Measurements from ENCODE around the gene SMS.

The SMS gene

DNA sequence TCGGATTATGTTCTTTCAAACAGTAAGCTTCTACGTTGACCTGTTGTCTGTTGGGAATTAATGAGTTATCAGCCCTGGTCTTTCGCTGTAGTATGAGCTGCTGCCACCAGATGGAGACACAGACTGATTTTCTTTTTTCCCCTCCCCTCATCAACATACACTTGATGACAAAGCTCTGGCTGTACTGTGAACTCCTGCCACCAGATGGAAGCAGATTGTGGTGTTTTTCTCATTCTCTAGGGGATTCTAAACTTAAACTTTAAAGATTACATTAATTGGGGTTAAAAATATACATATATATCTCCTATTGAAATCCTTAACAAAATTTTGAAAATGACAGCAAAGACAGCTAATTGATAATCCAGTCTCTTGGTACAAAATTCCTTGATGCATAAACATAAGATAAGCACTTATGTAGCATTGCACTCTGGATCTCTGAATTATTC is 44.8 kb downstream of the SMS start:
- peak; percentile 55 to 79 for DNase-seq

GRCh38 chrX:21986596-21986995 is 46.1 kb downstream of the SMS start:
- DNase-seq = no peak

DNA sequence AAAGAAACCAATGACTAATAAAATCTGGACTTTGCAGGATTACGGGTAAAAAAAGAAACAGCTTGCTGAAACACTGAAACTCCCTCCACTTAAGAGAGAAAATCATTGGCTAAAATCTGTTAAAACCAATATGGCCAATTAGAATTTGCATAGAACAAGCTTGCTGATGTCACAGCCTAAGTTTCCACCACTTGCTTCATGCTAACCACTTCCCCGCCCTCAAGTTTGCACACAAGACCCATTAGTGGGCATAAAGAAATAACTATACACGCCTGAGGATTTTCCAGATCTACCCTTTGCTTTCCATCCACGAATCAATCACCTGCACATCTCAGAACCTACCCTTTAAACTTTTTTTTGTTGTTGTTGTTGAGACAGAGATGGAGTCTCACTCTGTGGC is 48.9 kb downstream of the SMS start:
- no peak for DNase-seq

DNA sequence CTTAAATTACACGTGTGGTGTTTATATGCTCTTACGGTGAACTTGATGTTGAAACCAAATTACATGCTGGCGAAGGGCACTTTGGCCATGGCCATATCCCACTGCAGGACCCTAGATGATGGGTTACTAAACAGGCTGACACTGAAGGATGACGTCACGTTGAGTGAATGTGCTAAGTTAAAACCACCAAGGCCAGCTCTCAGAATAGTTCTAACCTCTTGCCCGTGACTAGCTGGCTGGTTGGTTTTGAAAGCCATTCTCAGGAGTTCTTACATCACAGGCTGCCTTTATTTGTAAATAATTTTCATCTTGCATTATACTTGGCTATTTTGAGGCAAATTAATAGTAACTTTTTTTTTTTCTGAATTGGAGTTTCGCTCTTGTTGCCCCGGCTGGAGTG is 50.3 kb downstream of the SMS start:
- DNase-seq = no peak

GRCh38 chrX:21991504-21991903 is 51.0 kb downstream of the SMS start:
- no peak for DNase-seq

GRCh38 chrX:21993265-21993664 is 52.8 kb downstream of the SMS start:
- DNase-seq = no peak

- DNase-seq = no peak
Observed at GRCh38 chrX:21996872-21997455, 56.5 kb downstream of the SMS start.

DNA sequence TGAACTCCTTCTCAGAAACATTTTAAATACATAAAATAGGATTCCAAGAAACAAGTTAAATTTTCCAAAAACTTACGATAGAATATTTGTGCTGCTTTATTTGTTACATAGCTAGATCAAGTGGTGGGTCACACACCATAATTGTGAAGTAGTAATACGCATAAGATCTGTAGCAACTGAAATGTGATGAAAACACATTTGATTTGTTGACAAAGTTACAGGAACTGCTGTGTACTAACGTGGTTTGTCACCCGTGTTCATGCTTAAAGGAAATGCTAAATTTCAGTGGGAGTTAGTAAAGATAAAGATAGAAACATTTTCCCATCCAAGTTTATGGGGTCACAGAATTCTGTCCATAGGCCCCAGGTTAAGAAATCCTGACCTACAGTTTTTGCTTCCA is 57.5 kb downstream of the SMS start:
- DNase-seq = no peak

DNA sequence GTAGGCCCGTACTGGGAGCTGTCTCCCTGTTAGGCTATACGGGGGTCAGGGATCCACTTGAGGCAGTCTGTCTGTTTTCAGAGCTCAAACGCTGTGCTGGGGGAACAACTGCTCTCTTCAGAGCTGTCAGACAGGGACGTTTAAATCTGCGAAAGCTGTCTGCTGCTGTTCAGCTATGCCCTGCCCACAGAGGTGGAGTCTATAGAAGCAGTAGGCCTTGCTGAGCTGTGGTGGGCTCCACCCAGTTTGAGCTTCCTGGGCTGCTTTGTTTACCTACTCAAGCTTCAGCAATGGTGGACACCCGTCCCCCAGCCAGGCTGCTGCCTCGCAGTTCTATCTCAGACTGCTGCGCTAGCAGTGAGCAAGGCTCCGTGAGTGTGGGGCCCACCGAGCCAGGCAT is 64.4 kb downstream of the SMS start:
- DNase-seq = no peak

DNA sequence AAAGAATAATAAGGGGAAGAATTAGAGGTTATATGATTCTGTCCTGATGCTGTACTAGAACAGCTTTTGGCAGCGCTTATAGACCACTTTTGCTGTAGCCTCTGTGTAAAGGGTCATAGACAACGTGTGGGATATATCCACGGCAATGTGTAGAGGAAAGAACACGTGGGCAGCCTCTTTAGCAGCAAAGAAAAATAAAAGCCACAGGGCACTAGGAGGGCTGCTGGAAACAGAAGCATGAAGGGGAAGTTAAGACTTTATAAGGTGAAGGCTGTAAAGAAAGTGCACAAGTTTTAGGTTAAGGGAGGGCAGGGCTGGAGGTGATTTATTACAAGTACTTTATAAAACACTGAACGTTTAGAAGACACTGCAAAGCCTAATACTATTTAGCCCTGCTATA is 71.5 kb downstream of the SMS start:
- no peak for DNase-seq

DNA sequence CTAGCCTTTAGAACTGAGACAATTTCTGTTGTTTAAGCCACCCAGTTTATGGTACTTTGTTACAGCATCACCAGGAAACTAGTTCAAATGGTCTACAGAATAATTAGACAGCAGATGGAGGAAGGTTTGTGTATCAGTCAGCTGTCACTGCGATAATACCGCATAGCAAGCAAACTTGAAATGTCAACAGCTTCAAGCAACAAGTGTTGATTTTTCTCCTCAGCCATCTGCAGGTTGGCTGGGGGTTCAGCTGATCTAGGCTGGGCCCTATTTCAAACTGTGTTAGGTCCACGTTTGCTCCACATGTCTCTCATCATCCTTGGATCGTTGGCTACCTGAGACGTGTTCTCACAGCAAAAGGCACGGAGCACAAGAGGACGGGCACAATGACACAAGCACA is 72.4 kb downstream of the SMS start:
- no peak for DNase-seq

DNA sequence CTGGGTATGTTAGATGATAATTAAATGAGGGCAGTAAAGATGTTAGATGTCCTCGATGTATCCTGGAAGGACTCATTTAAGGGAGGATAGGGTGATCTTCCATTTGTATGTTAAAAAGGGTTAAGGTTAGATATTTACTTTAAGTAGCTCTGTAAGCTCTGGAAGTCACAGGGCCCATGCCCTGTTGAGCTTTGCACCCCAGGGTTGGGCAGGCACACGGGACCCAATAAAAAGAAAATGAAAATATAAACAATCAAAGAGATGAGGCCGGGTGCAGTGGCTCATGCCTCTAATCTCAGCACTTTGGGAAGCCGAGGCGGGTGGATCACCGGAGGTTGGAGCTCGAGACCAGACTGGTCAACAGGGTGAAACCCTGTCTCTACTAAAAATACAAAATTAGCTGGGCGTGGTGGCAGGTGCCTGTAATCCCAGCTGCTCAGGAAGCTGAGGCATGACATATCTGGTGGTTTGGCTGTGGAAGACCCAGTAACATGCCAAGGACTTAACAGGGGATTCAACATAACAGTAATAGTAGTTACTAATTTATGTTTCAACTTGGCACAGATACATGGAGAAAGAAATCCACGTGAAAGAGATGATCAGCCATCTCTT is 74.7 kb downstream of the SMS start:
- DNase-seq = no peak

DNA sequence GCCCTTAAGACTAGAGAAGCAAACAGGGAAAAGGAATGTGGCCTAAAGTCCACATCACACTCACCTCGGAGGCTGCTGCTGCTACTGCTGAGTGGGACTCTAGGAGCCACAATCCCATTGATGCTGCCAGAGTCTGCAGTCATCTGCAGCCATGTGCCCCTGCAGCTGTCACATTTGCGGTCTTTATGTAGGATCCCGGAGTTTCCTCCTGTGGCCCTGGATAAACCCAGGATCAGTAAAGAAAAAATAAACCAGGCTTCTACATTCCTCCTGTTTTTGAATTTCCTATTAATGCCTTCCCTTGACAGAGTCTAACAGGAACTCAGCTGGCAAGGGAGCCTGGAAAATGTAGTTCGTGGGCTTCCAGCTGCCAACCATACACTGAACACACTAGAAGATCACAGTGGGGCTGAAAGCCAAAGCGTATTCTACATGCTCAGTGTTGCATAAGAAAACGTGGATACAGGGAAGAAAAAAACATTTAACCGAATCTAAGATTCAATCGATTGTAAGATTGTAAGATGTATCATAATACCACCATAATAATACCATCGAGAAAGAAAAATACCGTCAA is 81.3 kb downstream of the SMS start:
- peak in 1 of 2 experiments; percentile 55 for DNase-seq

- no peak for DNase-seq
Observed at GRCh38 chrX:22024577-22024976, 84.1 kb downstream of the SMS start.

DNA sequence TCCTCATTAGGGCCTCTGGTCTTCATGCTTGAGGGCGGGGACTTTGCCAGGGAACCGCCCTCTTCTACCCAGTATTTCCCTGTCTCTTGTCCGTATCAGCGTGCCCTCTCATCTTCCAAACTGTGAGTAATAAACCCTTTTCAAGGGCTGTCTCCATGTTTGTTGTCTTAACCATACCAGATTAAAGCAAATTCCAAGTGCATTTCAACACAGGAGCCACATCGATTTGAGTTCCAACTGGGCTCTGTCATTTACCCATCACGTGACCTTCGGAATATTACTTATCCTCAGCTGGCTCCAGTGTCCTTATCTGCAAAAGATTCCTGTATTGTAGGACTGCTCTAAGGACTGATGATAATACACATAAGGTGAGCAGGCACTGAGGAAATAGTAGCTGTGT is 85.2 kb downstream of the SMS start:
- no peak for DNase-seq

GRCh38 chrX:22026731-22027130 is 86.2 kb downstream of the SMS start:
- DNase-seq = no peak

DNA sequence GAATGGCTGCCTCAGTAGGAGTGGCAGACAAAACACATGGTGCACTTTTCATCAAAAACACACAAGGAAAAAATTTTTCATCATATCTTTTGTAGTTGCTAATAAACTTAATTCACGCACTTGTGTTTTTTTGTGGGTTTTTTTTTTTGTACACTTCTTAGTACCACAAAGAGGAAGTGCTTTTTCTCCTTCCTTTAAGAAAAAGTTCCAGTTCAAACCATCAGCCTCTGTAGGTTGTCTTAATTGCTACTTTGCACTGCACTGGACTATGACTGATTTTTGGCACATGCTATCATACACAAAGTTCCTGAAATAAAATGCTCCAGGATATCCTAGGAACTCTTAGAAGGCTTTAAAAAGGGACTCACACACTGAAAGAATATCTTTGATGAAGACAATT is 91.6 kb downstream of the SMS start, which contains the start of gene PHEX:
Gene PHEX (plus strand): TSS at position 242 of the 400 bp plus-strand sequence. CDS start 681 bp downstream, outside the sequence.
- no peak for DNase-seq

GRCh38 chrX:22032506-22032905 is 92.0 kb downstream of the SMS start:
- DNase-seq = no peak

GRCh38 chrX:22033818-22034217 is 93.3 kb downstream of the SMS start:
- no peak for DNase-seq

DNA sequence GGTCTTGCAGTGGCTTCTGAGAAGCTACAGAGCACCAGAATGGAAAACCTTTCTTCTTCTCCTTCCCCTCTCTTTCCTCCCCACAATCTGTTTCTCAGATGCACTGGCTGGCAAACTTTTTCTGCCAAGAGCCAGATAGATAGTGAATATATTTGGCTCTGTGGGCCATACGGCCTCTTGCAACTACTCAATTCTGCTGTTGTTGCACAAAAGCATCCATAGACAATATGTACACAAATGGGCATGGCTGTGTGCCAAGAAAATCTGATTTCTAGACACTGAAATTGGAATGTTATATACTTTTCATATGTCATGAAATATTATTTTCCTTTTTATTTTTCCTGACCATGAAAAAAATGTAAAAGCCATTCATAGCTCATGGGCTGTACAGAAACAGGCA is 94.7 kb downstream of the SMS start:
- DNase-seq = peak in 1 of 2 experiments; percentile 69

- no peak for DNase-seq
Observed at GRCh38 chrX:22037225-22037624, 96.7 kb downstream of the SMS start.

DNA sequence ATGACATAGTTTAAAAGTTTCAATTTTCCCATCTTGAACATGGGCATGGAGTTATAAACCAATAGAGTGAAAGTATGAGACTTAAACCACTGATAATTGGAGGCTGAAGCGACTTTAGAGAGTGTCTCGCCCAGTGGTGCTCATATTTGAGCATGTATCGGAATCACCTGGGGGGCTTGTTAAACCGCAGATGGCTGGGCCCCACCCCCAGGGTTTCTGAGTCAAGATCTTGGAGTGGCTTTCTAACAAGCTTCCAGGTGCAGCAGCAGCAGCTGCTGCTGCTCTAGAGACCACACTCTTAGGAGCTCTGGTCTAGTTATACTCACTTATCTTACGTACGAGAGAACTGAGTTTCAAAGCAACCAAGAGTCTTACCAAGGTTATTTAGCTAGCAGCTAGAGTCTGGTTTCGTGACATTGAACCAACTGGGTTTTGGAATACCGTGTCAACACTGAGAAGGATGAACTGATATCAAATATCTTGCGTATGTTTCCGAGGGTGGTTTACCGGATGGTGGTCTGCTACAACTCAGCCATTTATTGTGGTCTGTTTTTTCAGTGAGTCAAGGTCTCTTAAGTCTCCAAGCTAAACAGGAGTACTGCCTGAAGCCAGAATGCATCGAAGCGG is 97.5 kb downstream of the SMS start:
- peak in 1 of 2 experiments; percentile 34 for DNase-seq

- no peak for DNase-seq
Observed at GRCh38 chrX:22039541-22039940, 99.0 kb downstream of the SMS start.

DNA sequence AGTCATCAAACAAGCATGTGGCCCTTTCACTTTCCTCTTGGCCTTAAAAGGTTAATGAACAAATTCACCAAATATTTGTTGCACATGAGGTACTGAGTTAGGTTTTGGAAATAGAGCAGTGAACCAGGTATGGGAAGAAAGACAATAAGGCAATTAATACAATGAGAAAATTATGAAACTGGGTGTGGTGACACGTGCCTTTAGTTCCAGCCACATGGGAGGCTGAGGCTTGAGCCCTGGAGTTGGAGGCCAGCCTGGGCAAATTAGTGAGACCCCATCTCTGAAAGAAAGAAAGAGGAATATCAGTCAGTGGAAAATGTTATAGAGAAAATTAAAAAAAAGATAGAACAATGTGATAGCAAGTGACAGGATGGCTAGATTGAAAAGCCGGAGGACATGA is 99.7 kb downstream of the SMS start:
- DNase-seq = no peak
